Measurements from ENCODE around the gene TIA1.

- TF ChIP-seq, protein P1, sequence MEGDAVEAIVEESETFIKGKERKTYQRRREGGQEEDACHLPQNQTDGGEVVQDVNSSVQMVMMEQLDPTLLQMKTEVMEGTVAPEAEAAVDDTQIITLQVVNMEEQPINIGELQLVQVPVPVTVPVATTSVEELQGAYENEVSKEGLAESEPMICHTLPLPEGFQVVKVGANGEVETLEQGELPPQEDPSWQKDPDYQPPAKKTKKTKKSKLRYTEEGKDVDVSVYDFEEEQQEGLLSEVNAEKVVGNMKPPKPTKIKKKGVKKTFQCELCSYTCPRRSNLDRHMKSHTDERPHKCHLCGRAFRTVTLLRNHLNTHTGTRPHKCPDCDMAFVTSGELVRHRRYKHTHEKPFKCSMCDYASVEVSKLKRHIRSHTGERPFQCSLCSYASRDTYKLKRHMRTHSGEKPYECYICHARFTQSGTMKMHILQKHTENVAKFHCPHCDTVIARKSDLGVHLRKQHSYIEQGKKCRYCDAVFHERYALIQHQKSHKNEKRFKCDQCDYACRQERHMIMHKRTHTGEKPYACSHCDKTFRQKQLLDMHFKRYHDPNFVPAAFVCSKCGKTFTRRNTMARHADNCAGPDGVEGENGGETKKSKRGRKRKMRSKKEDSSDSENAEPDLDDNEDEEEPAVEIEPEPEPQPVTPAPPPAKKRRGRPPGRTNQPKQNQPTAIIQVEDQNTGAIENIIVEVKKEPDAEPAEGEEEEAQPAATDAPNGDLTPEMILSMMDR (IDR thresholded peaks at IDR 0.05; ENCODE audit: low read depth, low read length), result no peak
- TF ChIP-seq EZH2phosphoT487 (IDR thresholded peaks at IDR 0.05; ENCODE audit: low read depth), result no peak
Measured at GRCh38 chr2:70211595-70211994, 36.8 kb downstream of the TIA1 start.
